WTC11 (cell line): ENCODE results near the gene SAG.

Experiments
- CREB1 ChIP-seq: sonication (generic); formaldehyde crosslinking; IDR thresholded peaks from 2 replicates; pipeline ENCODE4 v1.8.0; 2023; ENCODE audit warnings: mild to moderate bottlenecking, missing genetic modification reagents
- E2F5 ChIP-seq: sonication (generic); formaldehyde crosslinking; IDR thresholded peaks from 2 replicates; pipeline ENCODE4 v1.8.1; 2022; ENCODE audit warnings: mild to moderate bottlenecking, moderate library complexity, missing genetic modification reagents
- FOXK1 ChIP-seq: sonication (generic); formaldehyde crosslinking; IDR thresholded peaks from 2 replicates; pipeline ENCODE4 v1.8.0; 2022; ENCODE audit warnings: mild to moderate bottlenecking, moderate library complexity, missing genetic modification reagents
- GABPB1 ChIP-seq: sonication (generic); formaldehyde crosslinking; IDR thresholded peaks from 2 replicates; pipeline ENCODE4 v1.8.1; 2023; ENCODE audit warnings: mild to moderate bottlenecking, missing genetic modification reagents
- MXD4 ChIP-seq: fragments of 250-450 bp; sonication (Bioruptor Pico); IDR thresholded peaks from 2 replicates; pipeline ENCODE4 v1.8.0; 2021; ENCODE audit warnings: mild to moderate bottlenecking, moderate library complexity, borderline replicate concordance
- NFYB ChIP-seq: sonication (generic); formaldehyde crosslinking; conservative IDR thresholded peaks from 2 replicates; pipeline ENCODE4 v1.8.0; 2022; ENCODE audit warnings: low read depth, missing genetic modification reagents
- NR1H2 ChIP-seq: sonication (generic); formaldehyde crosslinking; IDR thresholded peaks from 2 replicates; pipeline ENCODE4 v1.9.0; 2021; ENCODE audit warnings: mild to moderate bottlenecking, moderate library complexity, missing genetic modification reagents
- SP1 ChIP-seq: sonication (generic); formaldehyde crosslinking; conservative IDR thresholded peaks from 2 replicates; pipeline ENCODE4 v1.8.1; 2022; ENCODE audit warnings: missing genetic modification reagents
- TEAD4 ChIP-seq: sonication (generic); formaldehyde crosslinking; IDR thresholded peaks from 2 replicates; pipeline ENCODE4 v1.8.0; 2022; ENCODE audit warnings: mild to moderate bottlenecking, missing genetic modification reagents
- TF ChIP-seq, protein P1 (sequence below): fragments of 200-600 bp; IDR thresholded peaks from 2 replicates; pipeline ENCODE4 v1.8.0; 2022; ENCODE audit warnings: antibody characterized with exemption
- TF ChIP-seq, protein P2 (sequence below): sonication (generic); formaldehyde crosslinking; IDR thresholded peaks from 2 replicates; pipeline ENCODE4 v1.8.0; 2023; ENCODE audit warnings: mild to moderate bottlenecking, missing genetic modification reagents
- TF ChIP-seq, protein P3 (sequence below): fragments of 250-450 bp; sonication (Bioruptor Pico); IDR thresholded peaks from 2 replicates; pipeline ENCODE4 v2.1.2; 2022; ENCODE audit warnings: mild to moderate bottlenecking, moderate library complexity

GRCh38 chr2:233358335-233358734, 50.7 kb downstream of the SAG start:
- TF ChIP-seq TEAD4 (CRISPR knock-in tag) (no peak), NFYB (CRISPR knock-in tag) (no peak), FOXK1 (no peak), CREB1 (CRISPR knock-in tag) (no peak), GABPB1 (CRISPR knock-in tag) (no peak), MXD4 (no peak), NR1H2 (CRISPR knock-in tag) (no peak), E2F5 (CRISPR knock-in tag) (no peak), SP1 (CRISPR knock-in tag) (no peak)
- TF ChIP-seq, protein P1, sequence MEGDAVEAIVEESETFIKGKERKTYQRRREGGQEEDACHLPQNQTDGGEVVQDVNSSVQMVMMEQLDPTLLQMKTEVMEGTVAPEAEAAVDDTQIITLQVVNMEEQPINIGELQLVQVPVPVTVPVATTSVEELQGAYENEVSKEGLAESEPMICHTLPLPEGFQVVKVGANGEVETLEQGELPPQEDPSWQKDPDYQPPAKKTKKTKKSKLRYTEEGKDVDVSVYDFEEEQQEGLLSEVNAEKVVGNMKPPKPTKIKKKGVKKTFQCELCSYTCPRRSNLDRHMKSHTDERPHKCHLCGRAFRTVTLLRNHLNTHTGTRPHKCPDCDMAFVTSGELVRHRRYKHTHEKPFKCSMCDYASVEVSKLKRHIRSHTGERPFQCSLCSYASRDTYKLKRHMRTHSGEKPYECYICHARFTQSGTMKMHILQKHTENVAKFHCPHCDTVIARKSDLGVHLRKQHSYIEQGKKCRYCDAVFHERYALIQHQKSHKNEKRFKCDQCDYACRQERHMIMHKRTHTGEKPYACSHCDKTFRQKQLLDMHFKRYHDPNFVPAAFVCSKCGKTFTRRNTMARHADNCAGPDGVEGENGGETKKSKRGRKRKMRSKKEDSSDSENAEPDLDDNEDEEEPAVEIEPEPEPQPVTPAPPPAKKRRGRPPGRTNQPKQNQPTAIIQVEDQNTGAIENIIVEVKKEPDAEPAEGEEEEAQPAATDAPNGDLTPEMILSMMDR: no peak
- TF ChIP-seq, protein P2, sequence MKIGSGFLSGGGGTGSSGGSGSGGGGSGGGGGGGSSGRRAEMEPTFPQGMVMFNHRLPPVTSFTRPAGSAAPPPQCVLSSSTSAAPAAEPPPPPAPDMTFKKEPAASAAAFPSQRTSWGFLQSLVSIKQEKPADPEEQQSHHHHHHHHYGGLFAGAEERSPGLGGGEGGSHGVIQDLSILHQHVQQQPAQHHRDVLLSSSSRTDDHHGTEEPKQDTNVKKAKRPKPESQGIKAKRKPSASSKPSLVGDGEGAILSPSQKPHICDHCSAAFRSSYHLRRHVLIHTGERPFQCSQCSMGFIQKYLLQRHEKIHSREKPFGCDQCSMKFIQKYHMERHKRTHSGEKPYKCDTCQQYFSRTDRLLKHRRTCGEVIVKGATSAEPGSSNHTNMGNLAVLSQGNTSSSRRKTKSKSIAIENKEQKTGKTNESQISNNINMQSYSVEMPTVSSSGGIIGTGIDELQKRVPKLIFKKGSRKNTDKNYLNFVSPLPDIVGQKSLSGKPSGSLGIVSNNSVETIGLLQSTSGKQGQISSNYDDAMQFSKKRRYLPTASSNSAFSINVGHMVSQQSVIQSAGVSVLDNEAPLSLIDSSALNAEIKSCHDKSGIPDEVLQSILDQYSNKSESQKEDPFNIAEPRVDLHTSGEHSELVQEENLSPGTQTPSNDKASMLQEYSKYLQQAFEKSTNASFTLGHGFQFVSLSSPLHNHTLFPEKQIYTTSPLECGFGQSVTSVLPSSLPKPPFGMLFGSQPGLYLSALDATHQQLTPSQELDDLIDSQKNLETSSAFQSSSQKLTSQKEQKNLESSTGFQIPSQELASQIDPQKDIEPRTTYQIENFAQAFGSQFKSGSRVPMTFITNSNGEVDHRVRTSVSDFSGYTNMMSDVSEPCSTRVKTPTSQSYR: no peak
- TF ChIP-seq, protein P3, sequence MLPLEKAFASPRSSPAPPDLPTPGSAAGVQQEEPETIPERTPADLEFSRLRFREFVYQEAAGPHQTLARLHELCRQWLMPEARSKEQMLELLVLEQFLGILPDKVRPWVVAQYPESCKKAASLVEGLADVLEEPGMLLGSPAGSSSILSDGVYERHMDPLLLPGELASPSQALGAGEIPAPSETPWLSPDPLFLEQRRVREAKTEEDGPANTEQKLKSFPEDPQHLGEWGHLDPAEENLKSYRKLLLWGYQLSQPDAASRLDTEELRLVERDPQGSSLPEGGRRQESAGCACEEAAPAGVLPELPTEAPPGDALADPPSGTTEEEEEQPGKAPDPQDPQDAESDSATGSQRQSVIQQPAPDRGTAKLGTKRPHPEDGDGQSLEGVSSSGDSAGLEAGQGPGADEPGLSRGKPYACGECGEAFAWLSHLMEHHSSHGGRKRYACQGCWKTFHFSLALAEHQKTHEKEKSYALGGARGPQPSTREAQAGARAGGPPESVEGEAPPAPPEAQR: no peak
